A673 (cell line): Measurements from ENCODE around the gene SOCS3.

Source experiments
- CTCF ChIP-seq: fragments of 300-800, 200-600 bp; sonication (generic); conservative IDR thresholded peaks from 2 replicates; pipeline ENCODE4 v1.5.1; 2017; ENCODE audit warnings: low read depth, mild to moderate bottlenecking, antibody characterized with exemption, low read length, moderate library complexity, mixed read lengths
- EZH2 ChIP-seq: fragments of 200-600 bp; sonication (generic); IDR thresholded peaks from 2 replicates; pipeline ENCODE4 v1.6.1; 2017; ENCODE audit warnings: borderline replicate concordance, low read depth, mild to moderate bottlenecking, mixed read lengths, antibody characterized with exemption, low read length; ENCODE audit not compliant: poor library complexity, severe bottlenecking

GRCh38 chr17:78358538-78359320, 1.1 kb downstream of the SOCS3 start:
- no peak for TF ChIP-seq CTCF
- no peak for TF ChIP-seq EZH2
